Coronary artery (tissue), 2 donors: ENCODE data around the gene ALKBH8.
"Not testable (repeated sequence)": the region's sequence is repeated elsewhere in the genome, so short reads cannot be mapped to it uniquely, and the experiment has no call there.

ENCODE experiments used
- DNase-seq: peaks from one replicate; pipeline ENCODE4 v3.0.0-alpha.2; 2017; ENCODE audit warnings: low spot score
- H3K27ac ChIP-seq, 2 donors: fragments of 200-600 bp; sonication (generic); one replicate each; pipeline ENCODE4 v1.5.1; 2016 to 2019
- H3K4me3 ChIP-seq: fragments of 200-600 bp; sonication (generic); 2 replicates; pipeline ENCODE4 v1.5.1; 2016; ENCODE audit warnings: mild to moderate bottlenecking, moderate library complexity
- CTCF ChIP-seq: fragments of 200-600 bp; sonication (generic); IDR thresholded peaks from one replicate; pipeline ENCODE4 v1.5.1; 2019; ENCODE audit warnings: antibody characterized with exemption

Gene ALKBH8

GRCh38 chr11:107576497-107577345 is 11.2 kb upstream of the ALKBH8 start:
- H3K4me3 ChIP-seq, H3K27ac ChIP-seq, DNase-seq: not testable (repeated sequence)
- peak; percentile 56 for TF ChIP-seq CTCF

- no peak for DNase-seq
- TF ChIP-seq CTCF = no peak
- Histone ChIP-seq H3K4me3 (no peak overlapping the region), H3K27ac (no peak overlapping the region)
Measured at GRCh38 chr11:107573438-107573837, 7.9 kb upstream of the ALKBH8 start.

- Histone ChIP-seq H3K27ac (no peak overlapping the region), H3K4me3 (no peak overlapping the region)
- no peak for DNase-seq
- no peak for TF ChIP-seq CTCF
Measured at GRCh38 chr11:107570015-107570414, 4.5 kb upstream of the ALKBH8 start.

- H3K4me3 ChIP-seq = no peak overlapping the region
- TF ChIP-seq CTCF = no peak
- DNase-seq = no peak
- H3K27ac ChIP-seq = no peak overlapping the region
Measured at GRCh38 chr11:107567739-107568335, 2.3 kb upstream of the ALKBH8 start.

GRCh38 chr11:107566569-107566968 is 1.0 kb upstream of the ALKBH8 start:
- DNase-seq = no peak
- no peak overlapping the region for H3K27ac ChIP-seq
- H3K4me3 ChIP-seq = no peak overlapping the region
- no peak for TF ChIP-seq CTCF

GRCh38 chr11:107565955-107566501 is 493 bp upstream of the ALKBH8 start:
- Histone ChIP-seq H3K4me3 (peak overlapping the region; percentile 69), H3K27ac (peak overlapping the region; percentile 60 to 72)
- DNase-seq = not testable (repeated sequence)

- no peak for TF ChIP-seq CTCF
- no peak for DNase-seq
- peak overlapping the region in 1 of 2 donors; percentile 72 for H3K27ac ChIP-seq
- peak overlapping the region; percentile 69 for H3K4me3 ChIP-seq
Measured at GRCh38 chr11:107564877-107565218, 687 bp downstream of the ALKBH8 start.
